Fibroblast of gingiva (primary cell): Measurements from ENCODE around the gene PLD5.
"Not testable (repeated sequence)": the region's sequence is repeated elsewhere in the genome, so short reads cannot be mapped to it uniquely, and the experiment has no call there.

Source experiments
- DNase-seq: peaks from one replicate; pipeline ENCODE4 v3.0.0-alpha.2; 2011; ENCODE audit warnings: low read depth

Gene PLD5

DNA sequence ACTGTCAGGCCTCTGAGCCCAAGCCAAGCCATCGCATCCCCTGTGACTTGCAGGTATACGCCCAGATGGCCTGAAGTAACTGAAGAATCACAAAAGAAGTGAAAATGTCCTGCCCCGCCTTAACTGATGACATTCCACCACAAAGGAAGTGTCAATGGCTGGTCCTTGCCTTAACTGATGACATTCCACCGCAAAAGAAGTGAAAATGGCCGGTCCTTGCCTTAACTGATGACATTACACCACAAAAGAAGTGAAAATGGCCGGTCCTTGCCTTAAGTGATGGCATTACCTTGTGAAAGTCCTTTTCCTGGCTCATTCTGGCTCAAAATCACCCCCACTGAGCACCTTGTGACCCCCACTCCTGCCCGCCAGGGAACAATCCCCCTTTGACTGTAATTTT, 314.2 kb downstream of the PLD5 start:
- DNase-seq: not testable (repeated sequence)

GRCh38 chr1:242209063-242209462, 315.4 kb downstream of the PLD5 start:
- DNase-seq: no peak

GRCh38 chr1:242208021-242208420, 316.5 kb downstream of the PLD5 start:
- DNase-seq: no peak

GRCh38 chr1:242206994-242207393, 317.5 kb downstream of the PLD5 start:
- no peak for DNase-seq

DNA sequence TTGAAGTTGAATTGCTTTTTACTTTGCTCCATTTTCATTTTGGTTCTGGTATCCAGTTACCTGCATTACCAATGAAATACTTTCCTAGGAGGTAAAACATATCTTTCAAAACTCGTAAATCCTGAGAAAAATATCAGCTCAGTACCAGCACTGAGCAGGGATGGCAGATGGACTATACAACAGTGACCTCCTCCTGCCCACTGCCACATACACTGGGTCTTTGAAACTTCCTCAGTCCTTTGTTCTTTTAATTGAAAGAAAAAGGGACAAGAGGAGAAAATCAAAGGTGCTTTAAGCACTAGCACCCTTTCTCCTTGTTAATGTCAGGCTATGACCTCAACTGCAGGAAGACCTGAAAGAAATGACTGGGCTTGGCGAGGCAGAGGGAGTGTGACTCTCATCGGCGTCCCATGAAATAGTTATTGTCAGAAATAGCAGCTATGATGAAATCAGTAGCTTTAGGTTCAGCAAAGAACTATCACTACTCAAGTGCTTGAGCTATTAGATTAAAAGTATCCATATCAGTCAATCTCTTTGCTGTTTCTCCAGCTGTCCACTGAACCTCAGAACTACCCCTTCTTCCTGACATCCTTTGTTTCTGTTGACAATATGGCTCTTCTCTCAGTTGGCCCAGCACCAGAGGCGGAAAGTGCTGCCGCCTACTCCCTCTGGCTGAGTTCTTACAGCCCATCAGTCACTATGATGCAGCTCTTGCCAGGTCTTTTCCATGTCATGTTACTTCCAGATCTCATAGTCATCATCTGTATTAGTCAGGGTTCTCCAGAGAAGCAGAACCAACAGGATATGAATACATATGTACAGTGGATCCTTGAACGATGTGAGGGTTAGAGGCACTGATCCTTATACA, 318.6 kb downstream of the PLD5 start:
- DNase-seq: no peak

GRCh38 chr1:242203262-242203661, 321.2 kb downstream of the PLD5 start:
- no peak for DNase-seq

GRCh38 chr1:242201090-242201489, 323.4 kb downstream of the PLD5 start:
- DNase-seq: no peak

GRCh38 chr1:242199776-242200458, 324.6 kb downstream of the PLD5 start:
- no peak for DNase-seq

GRCh38 chr1:242197907-242198820, 326.3 kb downstream of the PLD5 start:
- DNase-seq: no peak

DNA sequence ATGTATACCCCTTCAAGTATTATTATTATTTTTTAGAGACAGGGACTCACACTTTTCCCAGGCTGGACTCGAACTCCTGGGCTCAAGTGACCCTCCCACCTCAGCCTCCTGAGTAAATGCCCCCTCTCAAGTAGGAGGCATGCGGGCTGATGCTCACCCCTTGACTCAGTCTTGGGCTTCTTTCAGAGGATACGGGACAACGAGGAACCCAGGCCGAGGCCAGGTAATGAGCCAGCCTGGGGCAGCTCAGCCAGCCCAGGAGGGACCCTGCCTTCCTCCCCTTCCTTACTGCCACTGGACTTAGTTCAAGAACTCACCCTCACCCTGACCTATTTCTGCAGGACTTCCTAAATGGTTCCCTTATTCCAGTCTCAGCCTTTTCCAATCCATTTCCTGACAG, 327.6 kb downstream of the PLD5 start:
- DNase-seq: no peak

DNA sequence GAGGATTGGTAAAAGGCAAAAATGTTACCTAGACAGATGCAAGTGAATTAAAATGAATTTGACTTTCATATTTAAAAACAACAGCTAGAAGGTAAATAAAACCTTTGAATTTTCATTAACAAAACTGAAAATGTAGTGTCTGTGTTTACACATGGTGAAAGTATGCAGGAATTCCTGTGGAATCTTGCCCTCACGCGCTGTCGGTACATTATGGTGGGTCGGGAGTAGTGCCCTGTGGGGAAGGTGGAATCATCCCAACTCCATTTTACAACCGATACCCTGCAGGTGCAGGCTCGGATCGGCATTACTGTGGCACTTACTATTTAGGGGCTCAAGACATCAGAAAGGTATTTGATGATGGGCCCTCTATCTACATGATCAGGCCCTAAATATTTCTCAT, 328.4 kb downstream of the PLD5 start:
- no peak for DNase-seq

DNA sequence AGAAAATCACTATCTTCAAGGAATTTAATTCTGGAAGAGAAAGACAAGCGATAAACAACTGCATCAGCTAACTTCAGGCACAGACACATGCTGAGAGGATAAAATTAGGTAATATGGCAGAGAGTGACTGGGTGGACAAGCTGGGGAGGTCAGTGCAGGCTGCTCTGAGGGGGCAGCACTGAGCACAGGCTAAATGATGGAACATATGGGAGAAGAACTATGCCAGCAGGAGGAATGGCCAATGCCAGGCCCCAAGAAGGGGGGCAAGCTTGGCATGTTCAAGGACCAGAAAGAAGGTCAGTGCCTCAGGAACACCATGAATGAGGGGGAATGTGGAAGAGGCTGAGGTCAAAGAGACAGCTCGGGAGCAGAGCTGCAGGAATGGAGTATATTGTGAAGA, 334.9 kb downstream of the PLD5 start:
- no peak for DNase-seq

- no peak for DNase-seq
Measured at GRCh38 chr1:242187816-242188215, 336.7 kb downstream of the PLD5 start.

DNA sequence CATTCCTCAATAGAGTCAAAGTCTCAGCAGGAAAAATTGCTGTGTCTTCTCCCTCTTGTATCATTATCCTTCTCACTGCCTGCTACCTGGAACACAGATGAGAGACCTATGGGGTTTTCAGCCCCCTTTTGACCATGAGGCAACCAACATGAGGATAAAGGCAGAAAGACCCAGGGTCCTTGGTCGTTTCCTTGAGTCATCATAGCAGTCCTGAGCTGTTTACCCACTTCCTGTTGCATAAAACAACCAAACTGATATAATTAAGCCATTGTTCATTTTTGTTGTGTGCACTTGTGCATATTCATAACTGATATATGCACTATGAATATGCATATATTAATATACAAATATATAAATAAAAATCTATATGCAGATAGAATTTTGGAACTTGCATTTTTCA, 337.3 kb downstream of the PLD5 start:
- DNase-seq: no peak

DNA sequence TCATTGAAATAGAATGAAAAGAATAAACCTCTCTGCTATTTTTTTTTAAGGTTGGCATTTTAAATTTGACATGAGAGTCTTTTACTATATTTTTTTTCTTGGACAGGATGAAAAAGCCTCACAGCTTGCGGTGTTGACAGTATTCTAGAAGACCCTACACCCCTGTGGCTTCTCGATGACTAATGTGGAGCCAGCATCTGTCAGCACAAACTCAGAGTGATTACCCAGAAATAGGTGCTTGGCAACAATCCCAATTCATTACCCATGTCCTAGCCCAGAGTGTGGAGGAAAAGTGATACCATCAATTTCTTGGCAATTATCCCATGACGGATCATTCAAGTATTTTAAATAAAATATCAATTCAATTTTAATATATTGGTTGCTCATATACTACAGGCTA, 338.8 kb downstream of the PLD5 start:
- no peak for DNase-seq

DNA sequence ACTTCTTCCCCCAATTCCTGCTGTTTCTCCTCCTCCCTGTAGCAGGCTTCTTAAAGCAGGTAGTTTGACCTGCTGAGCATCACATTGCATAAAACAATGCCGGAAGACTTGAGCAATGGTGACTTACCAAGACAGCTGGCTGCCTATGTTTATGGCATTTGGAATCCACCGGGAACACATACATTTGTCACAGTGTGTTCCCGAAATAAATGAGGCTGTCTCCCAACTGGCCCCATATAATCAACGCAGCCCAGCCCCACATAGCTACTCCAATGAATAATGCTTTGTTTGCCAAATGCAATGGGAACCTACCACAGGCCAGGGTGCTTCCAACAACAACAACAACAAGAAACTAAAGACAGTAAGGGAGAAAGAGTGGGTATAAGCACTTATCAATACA, 339.5 kb downstream of the PLD5 start:
- DNase-seq: no peak

- not testable (repeated sequence) for DNase-seq
Measured at GRCh38 chr1:242179767-242180166, 344.7 kb downstream of the PLD5 start.

- no peak for DNase-seq
Measured at GRCh38 chr1:242178924-242179708, 345.4 kb downstream of the PLD5 start.

GRCh38 chr1:242178436-242178835, 346.1 kb downstream of the PLD5 start:
- DNase-seq: no peak

- no peak for DNase-seq
Measured at GRCh38 chr1:242162140-242162539, 362.4 kb downstream of the PLD5 start.

DNA sequence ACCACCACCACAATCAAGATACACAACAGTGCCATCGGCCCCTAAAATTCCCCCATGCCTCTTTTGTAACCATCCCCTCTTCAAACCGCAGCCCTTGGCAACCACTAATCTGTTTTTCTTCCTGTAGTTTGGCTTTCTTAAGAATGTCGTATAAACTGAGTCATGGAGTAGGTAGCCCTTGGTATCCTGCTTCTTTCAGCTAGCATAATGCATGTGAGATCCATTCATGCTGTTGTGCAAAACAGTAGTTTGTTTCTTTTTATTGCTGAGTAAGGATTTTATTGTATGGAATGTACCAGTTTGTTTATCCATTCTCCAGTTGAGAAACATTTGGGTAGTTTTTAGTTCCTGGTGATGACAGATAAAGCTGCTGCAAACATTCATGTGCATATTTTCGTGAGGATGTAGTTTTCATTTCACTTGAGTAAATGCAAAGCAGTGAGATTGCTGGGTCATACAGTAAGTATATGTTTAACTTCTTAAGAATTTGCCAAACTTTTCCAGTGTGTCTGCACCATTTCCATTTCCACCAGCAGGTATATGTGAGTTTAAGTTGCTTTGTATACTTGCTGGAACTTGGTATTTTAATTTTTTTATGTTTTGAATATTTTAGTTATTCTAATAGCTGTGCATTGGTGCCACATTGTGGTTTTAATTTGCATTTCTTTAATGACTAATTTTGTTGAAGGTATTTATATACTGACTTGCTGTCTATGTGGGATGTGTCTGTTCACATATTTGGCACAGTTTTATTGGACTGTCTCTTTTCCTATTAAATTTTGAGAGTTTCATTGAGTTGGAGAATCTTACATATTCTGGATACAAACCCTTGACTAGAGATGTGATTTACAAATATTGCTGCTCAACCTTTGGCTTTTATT, 377.2 kb downstream of the PLD5 start:
- no peak for DNase-seq
